K562 (cell line): ENCODE measurements around the gene DEGS2. TPM values are rescaled to one million over a fixed set of nuclear protein-coding genes. Genes with fewer than 3 reads are reported as not detected.

ENCODE experiments used
- ATAC-seq: fragments of 200-7000 bp; cut with Tn5 transposase; 3 replicates; pipeline ENCODE4 v1.9.1; 2020; ENCODE audit warnings: moderate library complexity
- BruUV-seq: library from RNA; stranded (reverse); fragments of 400-500 nt; replicated peaks from 2 replicates; lab custom pipeline; 2021; lab: Mats Ljungman, UMichigan
- CTCF ChIA-PET: fragments of 300-600 bp; formaldehyde crosslinking; extraction: SDS; loops from one replicate; lab custom pipeline; 2021; ENCODE audit warnings: low intra/inter-chr PET ratio; lab: Yijun Ruan, JAX
- POLR2A ChIA-PET: fragments of 300-600, 350-650 bp; sonication (Branson Sonifier 250); formaldehyde crosslinking; extraction: SDS; loops from one replicate; lab custom pipeline; 2021; ENCODE audit warnings: antibody characterized with exemption, inconsistent platforms; lab: Yijun Ruan, JAX
- DNase-seq, 4 experiments: peaks; one replicate each; pipeline versions ENCODE4 v3.0.0 to v3.0.0-alpha.2; 2011 to 2018; ENCODE audit warnings: low spot score in 3 of 4, mixed read lengths in 3 of 4; ENCODE audit errors: extremely low read depth in 1 of 4
- FAIRE-seq: peaks from 2 replicates; lab custom pipeline; 2011; peaks lifted over from hg19 to GRCh38; lab: Jason Lieb, UNC
- H2AFZ ChIP-seq: 2 replicates; pipeline ENCODE4 v1.6.0; 2011; ENCODE audit warnings: low read depth, low read length, control low read depth, inconsistent platforms
- H3K27ac ChIP-seq: fragments of 200-600 bp; 3 replicates; pipeline ENCODE4 v1.8.0; 2011; ENCODE audit warnings: low read depth, mild to moderate bottlenecking, control low read depth, inconsistent platforms, low read length, moderate library complexity, mixed read lengths; ENCODE audit errors: extremely low read depth
- H3K27me3 ChIP-seq, 2 experiments: fragments of 300-600 bp in 1 of 2; 2 replicates in 1 of 2; 3 replicates in 1 of 2; pipeline versions ENCODE4 v1.6.0 to v1.8.0; 2011; ENCODE audit warnings: inconsistent platforms in 2 of 2, low read length in 2 of 2, mild to moderate bottlenecking in 1 of 2, mixed read lengths in 1 of 2, moderate library complexity in 1 of 2; ENCODE audit not compliant: control insufficient read depth in 2 of 2, insufficient read depth in 2 of 2
- H3K36me3 ChIP-seq: fragments of 300-600 bp; 3 replicates; pipeline ENCODE4 v1.8.0; 2011; ENCODE audit warnings: mild to moderate bottlenecking, low read length, inconsistent platforms; ENCODE audit not compliant: control insufficient read depth, insufficient read depth
- H3K4me1 ChIP-seq, 2 experiments: fragments of 200-600 bp in 1 of 2; replicated peaks in 1 of 2; 2 replicates in 1 of 2; 3 replicates in 1 of 2; pipeline versions ENCODE4 v1.5.1 to v1.8.0; 2011; ENCODE audit warnings: inconsistent platforms in 2 of 2, low read length in 2 of 2, mild to moderate bottlenecking in 1 of 2, mixed read lengths in 1 of 2, moderate library complexity in 1 of 2; ENCODE audit not compliant: control insufficient read depth in 2 of 2, insufficient read depth in 2 of 2
- H3K4me2 ChIP-seq: 2 replicates; pipeline ENCODE4 v1.6.1; 2011; ENCODE audit warnings: low read length, control low read depth, inconsistent platforms, mixed read lengths; ENCODE audit not compliant: insufficient read depth
- H3K4me3 ChIP-seq: fragments of 200-600 bp; sonication (generic), shearing (Covaris generic); 2 replicates; pipeline ENCODE4 v1.5.1; 2016; ENCODE audit warnings: control low read depth, inconsistent platforms
- H3K79me2 ChIP-seq: fragments of 200-600 bp; 3 replicates; pipeline ENCODE4 v1.8.0; 2011; ENCODE audit warnings: low read length, inconsistent platforms; ENCODE audit not compliant: control insufficient read depth, insufficient read depth
- H3K9ac ChIP-seq, 2 experiments: 2 replicates each; pipeline versions ENCODE4 v1.6.0 to v1.6.1; 2011; ENCODE audit warnings: low read depth in 2 of 2, low read length in 2 of 2, control low read depth in 1 of 2, inconsistent platforms in 1 of 2, mild to moderate bottlenecking in 1 of 2, mixed read lengths in 1 of 2; ENCODE audit not compliant: insufficient read depth in 1 of 2
- H3K9me1 ChIP-seq: one replicate; pipeline ENCODE4 v1.6.0; 2011; ENCODE audit warnings: inconsistent platforms, mild to moderate bottlenecking, low read length, moderate library complexity; ENCODE audit not compliant: control insufficient read depth, insufficient read depth
- H3K9me3 ChIP-seq: replicated peaks from 2 replicates; pipeline ENCODE4 v1.5.1; 2011; ENCODE audit warnings: low read depth, low read length, inconsistent platforms; ENCODE audit not compliant: control insufficient read depth, insufficient read depth
- H4K20me1 ChIP-seq: replicated peaks from 2 replicates; pipeline ENCODE4 v1.6.1; 2011; ENCODE audit warnings: low read length, inconsistent platforms, mixed read lengths; ENCODE audit not compliant: control insufficient read depth, insufficient read depth
- CBX8 ChIP-seq: fragments of 200-600 bp; sonication (generic); IDR thresholded peaks from 2 replicates; pipeline ENCODE4 v1.6.1; 2012; ENCODE audit warnings: borderline replicate concordance, mixed run types, low read depth, mild to moderate bottlenecking, moderate library complexity, mixed read lengths, low read length, control low read depth, inconsistent platforms; ENCODE audit not compliant: poor library complexity, severe bottlenecking; ENCODE audit errors: extremely low read depth
- HMBOX1 ChIP-seq: sonication (generic); IDR thresholded peaks from 2 replicates; pipeline ENCODE4 v1.6.1; 2016
- NFRKB ChIP-seq: fragments of 450-650 bp; IDR thresholded peaks from 2 replicates; pipeline ENCODE4 v1.6.1; 2016; ENCODE audit warnings: low read depth
- PCBP2 ChIP-seq: fragments of 200-400 bp; formaldehyde crosslinking; IDR thresholded peaks from 2 replicates; pipeline ENCODE4 v1.6.1; 2018; ENCODE audit warnings: low read length, low read depth, mild to moderate bottlenecking, moderate library complexity; ENCODE audit not compliant: poor library complexity, severe bottlenecking
- RAD21 ChIP-seq, 2 experiments: fragments of 250-450 bp in 1 of 2; fragments of 450-650 bp in 1 of 2; sonication (Bioruptor Pico) in 1 of 2; formaldehyde crosslinking in 1 of 2; IDR thresholded peaks in 1 of 2; conservative IDR thresholded peaks in 1 of 2; 2 replicates each; pipeline versions ENCODE4 v1.4.0 to v1.8.0; 2020 to 2022; ENCODE audit warnings: mild to moderate bottlenecking in 2 of 2, moderate library complexity in 1 of 2
- RAD51 ChIP-seq: fragments of 450-650 bp; IDR thresholded peaks from 2 replicates; pipeline ENCODE4 v1.7.1; 2016; ENCODE audit warnings: low read depth, mild to moderate bottlenecking, borderline replicate concordance
- TBL1XR1 ChIP-seq, 2 experiments: IDR thresholded peaks; 2 replicates each; pipeline ENCODE4 v1.6.1; 2012; ENCODE audit warnings: improper control_type of control experiment in 2 of 2, low read length in 2 of 2, mild to moderate bottlenecking in 1 of 2
- ZKSCAN8 ChIP-seq: fragments of 200-800 bp; sonication (Bioruptor generic); IDR thresholded peaks from 2 replicates; pipeline ENCODE4 v1.6.1; 2016; ENCODE audit warnings: missing genetic modification characterization, missing compliant biosample characterization
- ZNF12 ChIP-seq: sonication (generic); formaldehyde crosslinking; IDR thresholded peaks from 2 replicates; pipeline ENCODE4 v1.4.0; 2020; ENCODE audit warnings: mild to moderate bottlenecking, missing genetic modification reagents
- ZNF217 ChIP-seq: sonication (generic); formaldehyde crosslinking; IDR thresholded peaks from 2 replicates; pipeline ENCODE4 v1.8.0; 2022; ENCODE audit warnings: mild to moderate bottlenecking, missing genetic modification reagents
- ZNF740 ChIP-seq, 3 experiments: fragments of 200-800 bp in 1 of 3; sonication (Bioruptor generic) in 1 of 3; sonication (generic) in 1 of 3; formaldehyde crosslinking in 1 of 3; IDR thresholded peaks; 2 replicates each; pipeline versions ENCODE4 v1.6.1 to v1.8.0; 2016 to 2022; ENCODE audit warnings: mild to moderate bottlenecking in 2 of 3, missing compliant biosample characterization in 2 of 3, missing genetic modification characterization in 2 of 3, missing genetic modification reagents in 1 of 3
- WGBS: fragments of 100-300 bp; shearing (Covaris generic); methylation state at CpG from one replicate; pipeline ENCODE4 v1.1.6; 2016; ENCODE audit warnings: low coverage, mixed read lengths; ENCODE audit not compliant: insufficient coverage; ENCODE audit errors: missing lambda C conversion rate; 5-methylcytosine and 5-hydroxymethylcytosine counted together
- in situ Hi-C: fragments of 300-500 bp; cut with MboI; formaldehyde crosslinking; loops from 4 replicates; pipeline ENCODE4 v1.15.0; 2018; ENCODE audit warnings: inconsistent platforms, mixed read lengths
- intact Hi-C: fragments of 100-400 bp; cut with micrococcal nuclease; formaldehyde crosslinking; loops from 2 replicates; pipeline ENCODE4 v1.14.2; 2022
- polyA plus RNA-seq, 8 experiments: library from polyadenylated mRNA; depleted of rRNA in 4 of 8; stranded (reverse) in 5 of 8; unstranded in 3 of 8; fragments of >200 nt; fragmentation: Nextera tagmentation in 2 of 8; fragmentation: Illumina TruSeq in 1 of 8; extraction: Ambion mirVana in 2 of 8; extraction: Trizol in 1 of 8; gene quantifications; 2 replicates each; pipeline versions ENCODE4 v1.2.1 to v1.2.3, GENCODE V29; 2011 to 2014; ENCODE audit warnings: inconsistent platforms in 1 of 8, missing spikeins in 1 of 8
- total RNA-seq, 7 experiments: library from RNA; depleted of rRNA in 6 of 7; stranded (reverse); fragments of >200 nt in 6 of 7; fragmentation: Illumina TruSeq in 2 of 7; extraction: Trizol in 2 of 7; gene quantifications; 2 replicates each; pipeline versions ENCODE4 v1.2.1 to v1.2.3, GENCODE V29; 2011 to 2021; ENCODE audit warnings: low replicate concordance in 1 of 7

Gene DEGS2
- total and polyA plus RNA-seq, 9 of the 15 experiments (the other 6 are each of a cell fraction or from before 2014, with no cell fraction given) = 0.22 to 2.9 (median 0.70) TPM

DNA sequence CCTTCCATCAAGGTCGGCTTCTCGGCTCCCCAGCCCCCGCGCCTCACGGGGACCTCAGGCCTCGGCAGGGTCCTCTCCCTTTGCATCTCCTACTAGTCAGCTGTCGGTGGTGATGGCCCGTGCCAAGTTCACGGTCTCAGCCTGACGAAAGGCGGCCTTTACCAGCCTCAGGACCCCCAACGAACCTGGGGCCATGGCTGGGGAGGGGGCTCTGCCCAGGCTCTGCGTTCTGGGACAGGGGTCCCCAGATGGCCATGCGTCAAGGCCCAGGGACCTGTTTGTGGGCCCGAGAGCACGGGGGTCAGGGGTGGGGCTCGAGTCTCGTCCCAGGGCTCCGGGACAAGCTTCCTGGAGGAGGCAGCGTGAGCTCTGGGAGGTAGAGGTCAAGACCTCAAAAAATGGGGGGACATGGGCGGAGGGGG, 32.8 kb upstream of the DEGS2 start (continued):
- no peak for TF ChIP-seq ZNF740 (CRISPR knock-in tag; IDR thresholded peaks at IDR 0.05)
- TF ChIP-seq ZNF740 (tag; IDR thresholded peaks at IDR 0.05) = 0 out of 4 replicates have a peak, but pooled peaks of 1 of the 2 experiments have one; percentile 37
- 0 out of 2 replicates have a peak, but pooled peaks have one; percentile 85 for TF ChIP-seq NFRKB
- no peak for TF ChIP-seq PCBP2
- no peak for TF ChIP-seq ZNF217
- TF ChIP-seq TBL1XR1 (IDR thresholded peaks at IDR 0.05; ENCODE audit: low read length in 2 of 2) = no peak

DNA sequence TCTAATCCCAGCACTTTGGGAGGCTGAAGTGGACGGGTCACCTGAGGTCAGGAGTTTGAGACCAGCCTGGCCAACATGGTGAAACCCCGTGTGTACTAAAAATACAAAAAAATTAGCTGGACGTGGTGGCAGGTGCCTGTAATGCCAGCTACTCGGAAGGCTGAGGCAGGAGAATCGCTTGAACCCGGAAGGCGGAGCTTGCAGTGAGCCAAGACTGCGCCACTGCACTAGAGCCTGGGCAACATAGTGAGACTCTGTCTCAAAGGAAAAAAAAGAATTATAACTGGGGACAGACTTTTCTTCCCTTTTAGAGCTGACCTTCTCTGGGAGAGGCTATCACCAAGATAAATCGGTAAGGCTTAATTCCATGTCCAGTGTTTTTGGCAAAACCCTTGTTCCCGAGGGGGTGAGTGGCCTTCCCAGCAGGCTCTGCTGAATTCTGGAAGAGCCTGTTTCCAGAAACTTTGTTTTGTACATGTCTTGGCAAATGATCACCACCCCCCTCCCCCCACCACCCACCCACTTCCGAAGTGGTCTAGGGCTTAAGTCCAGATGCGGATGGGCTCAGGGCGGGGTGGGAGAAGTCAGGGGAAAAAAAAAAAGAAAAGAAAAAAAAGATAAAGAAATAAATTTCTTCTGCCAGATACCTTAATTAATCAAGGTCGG, 32.3 kb upstream of the DEGS2 start:
- Histone ChIP-seq H3K27me3 (no peaks in the 10 kb centered on the region), H3K79me2 (no peaks in the 10 kb centered on the region), H3K4me3 (no peak overlapping the region), H3K9me3 (no peaks in the 10 kb centered on the region), H3K4me1 (peaks cover 15 to 20% of the 10 kb centered on the region in 2 experiments; a peak in 4 of 5 replicates), H3K27ac (peak overlapping the region; percentile 95; the same call in 2 of the 3 replicates), H3K36me3 (no peaks in the 10 kb centered on the region), H3K9me1 (no peaks in the 10 kb centered on the region), H3K9ac (peak overlapping the region; percentile 79 to 88; a peak in 3 of 4 replicates), H4K20me1 (no peaks in the 10 kb centered on the region), H3K4me2 (peak overlapping the region; percentile 70; the same call in 1 of the 2 replicates), H2AFZ (peak overlapping the region; percentile 97; the same call in 1 of the 2 replicates)
- FAIRE-seq = no peak
- intact Hi-C loops (loop anchor here (1.0 to 5.0 kb wide), 6 partner anchors 46 to 219 kb away; partner anchors contain the start of genes WDR25 and YY1), in situ Hi-C loops (no loop called here)
- no TSS peak for BruUV-seq
- TF ChIP-seq HMBOX1 = no peak
- no peak for TF ChIP-seq ZNF12
- TF ChIP-seq ZKSCAN8 = 0 out of 2 replicates have a peak, but pooled peaks have one; percentile 28
- no peak for TF ChIP-seq CBX8
- TF ChIP-seq RAD51 = no peak
- no peak for TF ChIP-seq RAD21 (CRISPR knock-in tag; conservative IDR thresholded peaks at IDR 0.05 in 1 of 2, IDR thresholded peaks at IDR 0.05 in 1 of 2)
- CTCF ChIA-PET = interaction anchor here (0.8 to 3.4 kb wide), 4 partner anchors 49 to 209 kb away, joined by 3 to 16 read pairs (median 10); no protein-coding TSS in a partner anchor
- DNase-seq = no peak
- POLR2A ChIA-PET = interaction anchor here (0.5 to 1.8 kb wide), 3 partner anchors 39 to 177 kb away, joined by 3 to 7 read pairs (median 4); no protein-coding TSS in a partner anchor
- 88% methylated on average over 8 of the region's 14 CpGs for WGBS
- ATAC-seq = no peak
